Activated CD8-positive, alpha-beta memory T cell treated with anti-CD3 and anti-CD28 coated beads, Interleukin-2, amount 10 ng/mL, durations not matched to agents 7 days and 5 days (primary cell): ENCODE measurements around the gene OR13F1. TPM values are rescaled to one million over a fixed set of nuclear protein-coding genes. Genes with fewer than 3 reads are reported as not detected.
"Not testable (repeated sequence)": the region's sequence is repeated elsewhere in the genome, so short reads cannot be mapped to it uniquely, and the experiment has no call there.

Source experiments
- ATAC-seq: fragments of 150-1000 bp; cut with Tn5 transposase; one replicate; pipeline ENCODE4 v1.10.0; 2021; ENCODE audit warnings: moderate library complexity
- CTCF ChIA-PET: fragments of 350-600 bp; sonication (Branson Sonifier 250); formaldehyde crosslinking; loops from one replicate; lab custom pipeline; 2021; ENCODE audit warnings: antibody characterized with exemption; lab: Charles Lee
- DNase-seq: peaks from one replicate; pipeline ENCODE4 v3.0.0-alpha.2; 2020
- H3K27ac Mint-ChIP-seq: one replicate; pipeline ENCODE4 v1.8.0; 2021; ENCODE audit warnings: mild to moderate bottlenecking, mixed read lengths
- H3K27me3 Mint-ChIP-seq: one replicate; pipeline ENCODE4 v1.8.0; 2021; ENCODE audit warnings: mixed read lengths
- H3K36me3 Mint-ChIP-seq: one replicate; pipeline ENCODE4 v1.8.0; 2021; ENCODE audit warnings: mild to moderate bottlenecking, mixed read lengths
- H3K4me1 Mint-ChIP-seq: one replicate; pipeline ENCODE4 v1.8.0; 2021; ENCODE audit warnings: mixed read lengths
- H3K4me3 Mint-ChIP-seq: one replicate; pipeline ENCODE4 v1.8.0; 2021; ENCODE audit warnings: mild to moderate bottlenecking, moderate library complexity, mixed read lengths
- H3K9me3 Mint-ChIP-seq: one replicate; pipeline ENCODE4 v1.8.0; 2022; ENCODE audit warnings: low read depth, mixed read lengths
- total RNA-seq, 2 experiments: library from RNA; stranded (reverse); gene quantifications; one replicate each; pipeline ENCODE4 v1.2.3, GENCODE V29; 2021

OR13F1 gene
- not detected for total RNA-seq

DNA sequence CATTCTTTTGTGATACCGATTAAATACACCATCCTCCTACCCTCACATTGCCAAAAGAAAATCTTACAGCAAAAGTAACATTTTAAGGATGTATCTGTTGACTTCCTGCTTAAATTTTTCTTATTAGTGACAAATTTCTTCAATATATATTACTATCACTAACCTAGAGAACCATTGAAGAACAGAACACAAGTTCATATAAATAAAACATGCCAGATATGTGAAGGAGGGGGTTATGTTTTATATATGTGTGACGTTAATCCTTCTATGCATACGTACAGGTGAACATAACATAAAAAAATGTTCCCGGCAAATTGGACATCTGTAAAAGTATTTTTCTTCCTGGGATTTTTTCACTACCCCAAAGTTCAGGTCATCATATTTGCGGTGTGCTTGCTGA, at the start of gene OR13F1:
OR13F1 (plus strand) TSS at position 301 of the 400 bp plus-strand sequence; CDS start at position 301, 0 bp downstream.
- Mint-ChIP-seq H3K27ac (no peak within 1 kb of the TSS), H3K36me3 (no peaks in the 10 kb centered on the region), H3K4me3 (no peak within 1 kb of the TSS), H3K4me1 (no peaks in the 10 kb centered on the region), H3K27me3 (no peaks in the 10 kb centered on the region), H3K9me3 (peaks cover 2% of the 10 kb centered on the region)
- CTCF ChIA-PET = no interaction called here
- ATAC-seq = no peak
- DNase-seq = no peak

- no peaks in the 10 kb centered on the region for H3K4me1 Mint-ChIP-seq
- no peaks in the 10 kb centered on the region for H3K9me3 Mint-ChIP-seq
- ATAC-seq (no peak), DNase-seq (no peak)
- H3K27ac Mint-ChIP-seq = no peak overlapping the region
- H3K36me3 Mint-ChIP-seq = no peaks in the 10 kb centered on the region
- CTCF ChIA-PET = no interaction called here
- no peak overlapping the region for H3K4me3 Mint-ChIP-seq
- H3K27me3 Mint-ChIP-seq = no peaks in the 10 kb centered on the region
These were observed 47.2 kb upstream of the OR13F1 start for GRCh38 chr9:104456831-104457230.

GRCh38 chr9:104463864-104464263, 40.2 kb upstream of the OR13F1 start:
- H3K27me3 Mint-ChIP-seq = no peaks in the 10 kb centered on the region
- ATAC-seq (no peak), DNase-seq (no peak)
- H3K4me1 Mint-ChIP-seq = no peaks in the 10 kb centered on the region
- H3K4me3 Mint-ChIP-seq = no peak overlapping the region
- H3K9me3 Mint-ChIP-seq = peaks cover 2% of the 10 kb centered on the region
- H3K36me3 Mint-ChIP-seq = no peaks in the 10 kb centered on the region
- CTCF ChIA-PET = no interaction called here
- H3K27ac Mint-ChIP-seq = no peak overlapping the region

- H3K9me3 Mint-ChIP-seq = peaks cover 4% of the 10 kb centered on the region
- CTCF ChIA-PET = no interaction called here
- no peak overlapping the region for H3K27ac Mint-ChIP-seq
- no peaks in the 10 kb centered on the region for H3K27me3 Mint-ChIP-seq
- no peaks in the 10 kb centered on the region for H3K36me3 Mint-ChIP-seq
- DNase-seq (no peak), ATAC-seq (no peak)
- no peaks in the 10 kb centered on the region for H3K4me1 Mint-ChIP-seq
- H3K4me3 Mint-ChIP-seq = no peak overlapping the region
These were observed 35.8 kb upstream of the OR13F1 start for GRCh38 chr9:104468261-104468660.

- no peaks in the 10 kb centered on the region for H3K36me3 Mint-ChIP-seq
- CTCF ChIA-PET = no interaction called here
- H3K27me3 Mint-ChIP-seq = no peaks in the 10 kb centered on the region
- H3K4me3 Mint-ChIP-seq = no peak overlapping the region
- DNase-seq (no peak), ATAC-seq (no peak)
- no peaks in the 10 kb centered on the region for H3K4me1 Mint-ChIP-seq
- H3K27ac Mint-ChIP-seq = no peak overlapping the region
- no peaks in the 10 kb centered on the region for H3K9me3 Mint-ChIP-seq
These were observed 21.0 kb upstream of the OR13F1 start for GRCh38 chr9:104482921-104483570.

GRCh38 chr9:104485014-104485413, 19.0 kb upstream of the OR13F1 start:
- Mint-ChIP-seq H3K36me3 (no peaks in the 10 kb centered on the region), H3K4me3 (no peak overlapping the region), H3K27ac (no peak overlapping the region), H3K4me1 (no peaks in the 10 kb centered on the region), H3K27me3 (no peaks in the 10 kb centered on the region), H3K9me3 (no peaks in the 10 kb centered on the region)
- no peak for DNase-seq
- ATAC-seq = no peak
- CTCF ChIA-PET = interaction anchor here (2.1 kb wide), 1 partner anchor 10 kb away, joined by 5 read pairs; no protein-coding TSS in a partner anchor

DNA sequence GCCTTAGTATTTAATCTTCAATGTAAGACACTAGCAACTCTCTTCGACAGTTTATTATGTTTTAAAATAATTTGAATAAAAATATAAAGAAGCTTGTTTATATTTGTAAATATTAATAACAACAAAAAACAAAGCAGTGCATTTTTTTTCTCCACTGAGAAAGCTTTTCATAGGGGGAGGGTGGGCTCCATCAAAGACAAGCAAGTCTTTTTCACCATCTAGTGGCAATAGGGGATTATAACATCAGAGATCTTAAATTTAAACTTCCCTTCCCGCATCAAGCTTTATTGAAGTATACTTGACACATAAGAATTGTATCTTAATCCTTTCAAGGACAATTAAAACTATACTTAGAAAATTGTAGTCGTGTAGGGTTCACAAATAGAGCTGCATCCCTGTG, 9.3 kb upstream of the OR13F1 start:
- Mint-ChIP-seq H3K27ac (no peak overlapping the region), H3K36me3 (no peaks in the 10 kb centered on the region), H3K27me3 (no peaks in the 10 kb centered on the region), H3K9me3 (no peaks in the 10 kb centered on the region), H3K4me1 (no peaks in the 10 kb centered on the region), H3K4me3 (no peak overlapping the region)
- no peak for ATAC-seq
- CTCF ChIA-PET = interaction anchor here (0.7 to 1.3 kb wide), 2 partner anchors 10 to 355 kb away, joined by 3 to 5 read pairs; no protein-coding TSS in a partner anchor
- no peak for DNase-seq

DNA sequence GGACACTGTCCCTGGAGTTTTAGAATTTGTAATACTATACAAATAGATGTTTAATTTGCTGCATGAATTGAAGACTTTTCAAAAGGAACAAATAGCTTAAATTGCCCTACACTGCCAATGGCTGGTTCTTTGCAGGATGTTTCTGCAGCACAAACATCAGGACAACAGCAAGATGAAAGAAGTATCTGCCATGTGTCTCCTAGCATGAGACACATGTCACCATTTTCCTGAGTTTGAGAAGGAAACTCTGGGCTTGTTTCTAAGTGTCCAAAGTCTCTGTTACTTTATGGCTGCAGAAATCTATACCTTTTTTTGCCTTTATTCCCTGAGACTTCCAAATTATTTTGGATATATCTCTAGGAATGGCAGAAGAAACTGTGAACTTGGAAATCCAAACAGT, 623 bp upstream of the OR13F1 start:
- CTCF ChIA-PET = no interaction called here
- Mint-ChIP-seq H3K4me3 (no peak overlapping the region), H3K27me3 (no peaks in the 10 kb centered on the region), H3K9me3 (peaks cover 2% of the 10 kb centered on the region), H3K4me1 (no peaks in the 10 kb centered on the region), H3K27ac (no peak overlapping the region), H3K36me3 (no peaks in the 10 kb centered on the region)
- ATAC-seq (no peak), DNase-seq (no peak)

- DNase-seq = no peak
- no peaks in the 10 kb centered on the region for H3K27me3 Mint-ChIP-seq
- H3K27ac Mint-ChIP-seq = no peak overlapping the region
- ATAC-seq = no peak
- H3K4me3 Mint-ChIP-seq = no peak overlapping the region
- H3K4me1 Mint-ChIP-seq = no peaks in the 10 kb centered on the region
- CTCF ChIA-PET = no interaction called here
- H3K9me3 Mint-ChIP-seq = peaks cover 2% of the 10 kb centered on the region
- no peaks in the 10 kb centered on the region for H3K36me3 Mint-ChIP-seq
These were observed 2.5 kb downstream of the OR13F1 start for GRCh38 chr9:104506565-104506964.

- Mint-ChIP-seq H3K4me1 (no peaks in the 10 kb centered on the region), H3K9me3 (peaks cover 4% of the 10 kb centered on the region), H3K27ac (no peak overlapping the region), H3K4me3 (no peak overlapping the region), H3K36me3 (no peaks in the 10 kb centered on the region), H3K27me3 (no peaks in the 10 kb centered on the region)
- CTCF ChIA-PET = no interaction called here
- ATAC-seq (no peak), DNase-seq (no peak)
These were observed 10.8 kb downstream of the OR13F1 start for GRCh38 chr9:104514901-104515300.

DNA sequence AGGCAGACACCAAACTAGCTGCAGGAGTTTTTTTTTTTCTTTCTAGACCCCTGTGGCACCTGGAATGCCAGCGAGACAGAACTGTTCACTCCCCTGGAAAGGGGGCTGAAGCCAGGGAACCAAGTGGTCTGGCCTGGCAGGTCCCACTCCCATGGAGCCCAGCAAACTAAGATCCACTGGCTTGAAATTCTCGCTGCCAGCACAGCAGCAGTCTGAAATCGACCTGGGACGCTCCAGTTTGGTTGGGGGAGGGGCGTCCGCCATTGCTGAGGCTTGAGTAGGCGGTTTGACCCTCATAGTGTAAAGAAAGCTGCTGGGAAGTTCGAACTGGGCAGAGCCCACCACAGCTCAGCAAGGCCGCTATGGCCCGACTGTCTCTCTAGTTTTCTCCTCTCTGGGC, 16.2 kb downstream of the OR13F1 start:
- H3K4me3 Mint-ChIP-seq, H3K27ac Mint-ChIP-seq, DNase-seq, H3K36me3 Mint-ChIP-seq, CTCF ChIA-PET, H3K9me3 Mint-ChIP-seq, H3K27me3 Mint-ChIP-seq, ATAC-seq, H3K4me1 Mint-ChIP-seq: not testable (repeated sequence)

DNA sequence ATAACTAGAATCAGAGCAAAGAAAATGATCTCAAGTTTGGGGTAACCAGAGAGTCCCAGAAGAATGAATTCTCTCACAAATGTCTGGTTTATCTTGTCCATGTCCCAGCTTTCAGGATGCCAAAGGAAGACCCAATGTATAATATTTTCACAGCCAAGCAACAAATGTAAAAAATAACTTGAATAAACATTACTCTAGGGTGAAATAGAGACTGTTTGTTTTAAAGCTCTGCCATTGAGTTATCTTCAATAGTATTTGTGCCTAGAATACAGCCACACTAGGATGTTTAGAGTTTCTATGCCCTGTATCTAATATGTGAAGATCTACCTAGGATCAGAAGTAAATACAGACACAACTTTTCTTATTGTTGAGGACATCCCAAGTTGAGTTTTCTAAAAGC, 23.0 kb downstream of the OR13F1 start, which contains the start of gene OR13C4:
OR13C4 (minus strand) TSS at position 101 of the 400 bp plus-strand sequence; CDS start at position 101, 0 bp downstream.
- H3K27me3 Mint-ChIP-seq = no peaks in the 10 kb centered on the region
- H3K36me3 Mint-ChIP-seq = no peaks in the 10 kb centered on the region
- DNase-seq = no peak
- no peak within 1 kb of the TSS for H3K27ac Mint-ChIP-seq
- peaks cover 2% of the 10 kb centered on the region for H3K9me3 Mint-ChIP-seq
- no peaks in the 10 kb centered on the region for H3K4me1 Mint-ChIP-seq
- no peak within 1 kb of the TSS for H3K4me3 Mint-ChIP-seq
- ATAC-seq = no peak
- CTCF ChIA-PET = no interaction called here

DNA sequence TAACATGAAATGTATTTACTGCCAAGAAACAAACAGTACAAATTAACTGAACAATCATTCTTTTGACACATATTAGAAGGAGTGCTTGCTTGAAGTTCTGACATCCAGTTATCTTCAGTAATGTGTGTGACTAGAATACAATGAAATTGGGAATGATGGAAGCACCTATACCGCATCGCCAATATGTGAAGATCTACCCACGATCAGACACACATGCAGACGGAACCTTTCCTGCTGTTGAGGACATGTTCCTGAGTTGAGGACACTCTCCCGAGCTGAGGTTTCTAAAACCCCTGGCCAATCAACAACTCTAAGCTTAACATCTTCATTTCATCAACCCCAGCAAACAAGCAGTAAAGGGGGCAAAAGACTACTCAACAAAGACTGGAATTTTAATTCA, 32.7 kb downstream of the OR13F1 start, which contains the start of gene OR13C3:
OR13C3 (minus strand) TSS at position 101 of the 400 bp plus-strand sequence. CDS start 133 bp downstream, outside the sequence.
- H3K4me3 Mint-ChIP-seq = no peak within 1 kb of the TSS
- CTCF ChIA-PET = no interaction called here
- ATAC-seq (no peak), DNase-seq (no peak)
- H3K9me3 Mint-ChIP-seq = no peaks in the 10 kb centered on the region
- H3K27ac Mint-ChIP-seq = no peak within 1 kb of the TSS
- no peaks in the 10 kb centered on the region for H3K27me3 Mint-ChIP-seq
- H3K4me1 Mint-ChIP-seq = no peaks in the 10 kb centered on the region
- no peaks in the 10 kb centered on the region for H3K36me3 Mint-ChIP-seq

- Mint-ChIP-seq H3K27me3 (no peaks in the 10 kb centered on the region), H3K27ac (no peak overlapping the region), H3K9me3 (no peaks in the 10 kb centered on the region), H3K4me3 (no peak overlapping the region), H3K4me1 (no peaks in the 10 kb centered on the region), H3K36me3 (no peaks in the 10 kb centered on the region)
- DNase-seq (no peak), ATAC-seq (no peak)
- CTCF ChIA-PET = no interaction called here
These were observed 35.2 kb downstream of the OR13F1 start for GRCh38 chr9:104539275-104539674.
